ENCODE data around the gene SCLY. TPM values are rescaled to one million over a fixed set of nuclear protein-coding genes. Genes with fewer than 3 reads are reported as not detected.

Gene SCLY
- polyA plus RNA-seq, 1 of the 3 experiments (the other 2 are of a cell fraction): 20.9 TPM

GRCh38 chr2:238019962-238020361 lies 40.8 kb upstream of the SCLY start:
- 77% methylated on average over 2 of the region's 2 CpGs for WGBS (ENCODE audit: low lambda C conversion rate)
- no peak overlapping the region for H3K4me3 ChIP-seq (ENCODE audit: low read depth in 2 of 2, low read length in 1 of 2)
- no peaks in the 10 kb centered on the region for H3K9me3 ChIP-seq
- H3K4me1 ChIP-seq (ENCODE audit: control insufficient read depth in 1 of 2, insufficient read depth in 2 of 2, low read depth in 1 of 2, low read length in 1 of 2): peaks cover 0 to 6% of the 10 kb centered on the region in 2 experiments; a peak in 1 of 4 replicates
- no peaks in the 10 kb centered on the region for H3K9me2 ChIP-seq
- no peak overlapping the region for H3K4me2 ChIP-seq
- ChIA-PET CTCF (no interaction called here), POLR2A (no interaction called here)
- no peak overlapping the region for H2AFZ ChIP-seq (ENCODE audit: low read depth)
- peaks cover 4 to 25% of the 10 kb centered on the region in 2 experiments for H3K36me3 ChIP-seq (replicated peaks in 1 of 2; ENCODE audit: control insufficient read depth in 1 of 2, insufficient read depth in 2 of 2, low read length in 1 of 2)
- H3K27me3 ChIP-seq (ENCODE audit: insufficient read depth): no peaks in the 10 kb centered on the region
- H3K9ac ChIP-seq: no peak overlapping the region
- H3K79me2 ChIP-seq (ENCODE audit: insufficient read depth): peaks cover 20% of the 10 kb centered on the region; the same call in 1 of the 2 replicates
- H3F3A ChIP-seq (replicated peaks; ENCODE audit: insufficient read depth): no peaks in the 10 kb centered on the region
- no peak overlapping the region; a peak in 1 of 4 replicates for H3K27ac ChIP-seq (ENCODE audit: low read depth in 2 of 2, low read length in 1 of 2)
- TF ChIP-seq CHD2 (IDR thresholded peaks at IDR 0.05; ENCODE audit: low read length, partially characterized antibody): no peak
- no peak for DNase-seq
- no peaks in the 10 kb centered on the region for H4K20me1 ChIP-seq (ENCODE audit: insufficient read depth)

- peaks cover 0 to 6% of the 10 kb centered on the region in 2 experiments; a peak in 1 of 4 replicates for H3K4me1 ChIP-seq (ENCODE audit: control insufficient read depth in 1 of 2, insufficient read depth in 2 of 2, low read depth in 1 of 2, low read length in 1 of 2)
- H3F3A ChIP-seq (replicated peaks; ENCODE audit: insufficient read depth): no peaks in the 10 kb centered on the region
- no peak for DNase-seq
- no peak overlapping the region for H3K4me2 ChIP-seq
- H2AFZ ChIP-seq (ENCODE audit: low read depth): no peak overlapping the region
- ChIA-PET CTCF (no interaction called here), POLR2A (no interaction called here)
- H3K9me3 ChIP-seq: no peaks in the 10 kb centered on the region
- H3K27ac ChIP-seq (ENCODE audit: low read depth in 2 of 2, low read length in 1 of 2): no peak overlapping the region
- TF ChIP-seq USF1 (IDR thresholded peaks at IDR 0.05; ENCODE audit: borderline replicate concordance, low read depth) (no peak), RXRA (IDR thresholded peaks at IDR 0.05; ENCODE audit: borderline replicate concordance, low read depth) (no peak), TCF12 (IDR thresholded peaks at IDR 0.05) (no peak), MAX (IDR thresholded peaks at IDR 0.05; ENCODE audit: low read depth) (no peak), NRF1 (IDR thresholded peaks at IDR 0.05; ENCODE audit: low read depth, low read length) (no peak), ELF1 (IDR thresholded peaks at IDR 0.05) (no peak), MXI1 (IDR thresholded peaks at IDR 0.05; ENCODE audit: low read depth, low read length) (no peak), RFX5 (IDR thresholded peaks at IDR 0.05; ENCODE audit: low read length) (no peak)
- H3K27me3 ChIP-seq (ENCODE audit: insufficient read depth): no peaks in the 10 kb centered on the region
- H3K4me3 ChIP-seq (ENCODE audit: low read depth in 2 of 2, low read length in 1 of 2): no peak overlapping the region
- 93% methylated on average over 9 of the region's 9 CpGs for WGBS (ENCODE audit: low lambda C conversion rate)
- peaks cover 4 to 32% of the 10 kb centered on the region in 2 experiments for H3K36me3 ChIP-seq (replicated peaks in 1 of 2; ENCODE audit: control insufficient read depth in 1 of 2, insufficient read depth in 2 of 2, low read length in 1 of 2)
- no peak overlapping the region for H3K9ac ChIP-seq
- peaks cover 20% of the 10 kb centered on the region; the same call in 1 of the 2 replicates for H3K79me2 ChIP-seq (ENCODE audit: insufficient read depth)
- no peaks in the 10 kb centered on the region for H3K9me2 ChIP-seq
- H4K20me1 ChIP-seq (ENCODE audit: insufficient read depth): no peaks in the 10 kb centered on the region
These were observed 40.0 kb upstream of the SCLY start for GRCh38 chr2:238020816-238021215.

GRCh38 chr2:238021327-238021726 lies 39.5 kb upstream of the SCLY start:
- no peaks in the 10 kb centered on the region for H3K9me3 ChIP-seq
- H2AFZ ChIP-seq (ENCODE audit: low read depth): no peak overlapping the region
- H4K20me1 ChIP-seq (ENCODE audit: insufficient read depth): no peaks in the 10 kb centered on the region
- CTCF ChIA-PET: no interaction called here
- TF ChIP-seq PBX3 (IDR thresholded peaks at IDR 0.05): peak; percentile 63
- no peak for TF ChIP-seq GATA2 (CRISPR knock-in tag; IDR thresholded peaks at IDR 0.05)
- H3K4me2 ChIP-seq: no peak overlapping the region
- 83% methylated on average over 4 of the region's 4 CpGs for WGBS (ENCODE audit: low lambda C conversion rate)
- peaks cover 18% of the 10 kb centered on the region; the same call in 1 of the 2 replicates for H3K79me2 ChIP-seq (ENCODE audit: insufficient read depth)
- H3K4me1 ChIP-seq (ENCODE audit: control insufficient read depth in 1 of 2, insufficient read depth in 2 of 2, low read depth in 1 of 2, low read length in 1 of 2): peaks cover 0 to 6% of the 10 kb centered on the region in 2 experiments; a peak in 1 of 4 replicates
- POLR2A ChIA-PET: no interaction called here
- H3K9me2 ChIP-seq: no peaks in the 10 kb centered on the region
- no peak overlapping the region for H3K4me3 ChIP-seq (ENCODE audit: low read depth in 2 of 2, low read length in 1 of 2)
- DNase-seq: no peak
- no peaks in the 10 kb centered on the region for H3K27me3 ChIP-seq (ENCODE audit: insufficient read depth)
- no peak overlapping the region for H3K27ac ChIP-seq (ENCODE audit: low read depth in 2 of 2, low read length in 1 of 2)
- peaks cover 4 to 33% of the 10 kb centered on the region in 2 experiments for H3K36me3 ChIP-seq (replicated peaks in 1 of 2; ENCODE audit: control insufficient read depth in 1 of 2, insufficient read depth in 2 of 2, low read length in 1 of 2)
- H3F3A ChIP-seq (replicated peaks; ENCODE audit: insufficient read depth): no peaks in the 10 kb centered on the region
- H3K9ac ChIP-seq: no peak overlapping the region

Measured in SK-N-SH (cell line).